ENCODE measurements around the gene PEPD.

Gene PEPD

DNA sequence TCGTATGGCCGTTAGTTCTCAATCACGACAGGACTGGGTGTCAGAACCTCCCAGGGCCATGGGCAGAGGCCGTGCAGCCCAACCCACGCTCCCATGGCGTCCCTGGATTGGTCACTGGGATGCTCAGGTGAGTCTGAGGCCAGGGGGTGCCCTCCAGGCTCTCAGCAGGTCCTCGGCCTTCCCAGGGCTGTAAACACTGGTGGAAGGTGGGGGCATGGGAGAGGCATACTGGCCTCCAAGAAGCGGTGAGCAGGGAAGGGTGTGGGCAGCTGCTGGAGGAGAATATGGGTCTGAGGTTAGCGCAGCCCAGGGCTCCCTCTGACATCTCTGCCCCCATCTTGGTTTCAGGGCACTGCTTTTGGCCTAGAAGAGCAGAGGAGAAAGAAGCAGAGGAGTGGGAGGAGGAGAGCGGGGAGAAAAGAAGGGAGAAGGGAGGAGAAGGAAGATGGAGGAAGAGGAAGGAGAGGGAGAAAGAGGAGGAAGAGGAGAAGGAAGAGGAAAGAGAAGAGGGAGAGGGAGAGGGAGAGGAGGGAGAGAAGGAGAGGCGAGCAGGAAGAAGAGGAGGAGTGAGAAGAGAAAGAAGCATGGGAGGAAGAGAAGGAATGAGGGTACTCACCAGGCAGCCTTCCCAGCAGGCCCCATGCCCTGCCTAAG, 85.8 kb downstream of the PEPD start:
- DNase-seq = no peak

DNA sequence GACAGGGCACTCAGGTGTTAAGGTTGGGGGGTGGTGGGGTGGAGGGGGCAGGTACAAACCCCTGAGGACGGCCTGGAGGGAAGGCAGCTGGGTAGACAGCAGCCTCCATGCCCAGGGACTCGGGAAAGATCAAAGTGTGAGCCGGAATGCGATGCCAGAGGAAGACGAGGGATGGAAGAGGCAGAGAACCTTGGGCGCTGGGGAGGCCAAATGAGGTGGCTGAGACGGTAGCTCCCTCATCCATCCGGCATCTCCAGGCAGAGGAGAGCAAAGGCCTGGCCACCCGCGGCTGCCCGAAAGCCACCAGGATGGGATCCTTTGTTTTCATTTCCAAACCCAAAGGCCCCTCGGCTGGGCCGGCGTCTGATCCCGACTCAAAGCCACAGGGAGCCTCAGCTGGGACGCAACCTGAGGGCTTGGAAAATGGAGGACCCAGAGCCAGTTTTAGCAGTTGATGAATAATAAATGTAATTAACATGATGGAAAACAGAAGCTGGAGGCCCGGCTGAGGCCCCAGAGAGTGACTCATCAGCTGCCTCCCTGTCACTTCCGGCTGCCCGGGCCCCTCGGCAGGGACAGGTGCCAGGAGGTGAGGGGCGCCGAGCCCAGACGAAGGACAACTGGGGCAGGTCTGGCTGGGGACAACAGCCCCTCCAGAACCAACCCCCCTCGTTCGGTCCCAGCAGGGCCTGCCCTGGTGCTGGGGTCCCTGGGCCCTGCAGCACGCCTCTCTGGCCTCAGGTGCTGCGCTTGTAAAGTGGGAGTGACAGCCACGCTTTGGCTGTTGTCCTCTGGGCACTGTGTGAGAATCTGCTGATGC, 86.5 kb downstream of the PEPD start:
- DNase-seq = peak; percentile 28

DNA sequence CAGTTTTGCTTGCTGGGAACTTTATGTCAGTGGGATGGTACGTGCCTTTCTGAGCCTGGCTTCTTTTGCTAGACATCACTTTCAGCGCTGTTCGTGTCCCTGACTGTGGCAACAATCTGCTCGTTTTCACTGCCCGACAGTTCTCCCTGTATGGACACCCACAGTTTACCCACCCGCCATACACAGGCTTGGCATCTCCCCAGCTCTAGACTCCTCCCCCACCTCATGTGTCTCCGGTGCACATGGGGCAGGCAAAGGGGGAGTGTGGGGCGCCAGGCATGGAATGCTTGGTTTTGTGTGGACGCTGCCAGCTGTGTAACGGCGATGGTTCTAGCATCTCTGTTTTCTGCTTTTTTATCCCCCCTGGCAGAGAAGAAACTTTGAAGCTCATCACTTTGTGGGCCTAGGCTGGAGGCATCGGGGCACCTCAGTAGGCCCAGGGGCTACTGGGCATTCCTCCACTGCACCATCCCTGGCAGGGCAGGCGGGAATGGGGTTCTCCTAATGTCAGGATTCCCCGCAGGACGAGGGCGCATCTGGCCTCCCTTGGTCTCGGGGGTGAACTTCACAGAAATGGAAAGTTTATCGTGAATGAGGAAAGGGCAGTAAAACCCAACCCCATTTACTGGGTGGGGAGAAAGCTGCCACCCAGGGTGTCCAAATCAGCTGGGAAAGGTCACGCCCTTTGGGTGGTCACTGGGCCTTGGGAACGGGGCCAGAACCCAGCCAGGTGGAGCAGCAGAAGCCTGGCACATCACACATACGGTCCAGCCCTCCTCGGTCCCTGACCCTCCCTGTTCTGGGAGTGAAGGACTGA, 87.3 kb downstream of the PEPD start:
- DNase-seq = no peak

DNA sequence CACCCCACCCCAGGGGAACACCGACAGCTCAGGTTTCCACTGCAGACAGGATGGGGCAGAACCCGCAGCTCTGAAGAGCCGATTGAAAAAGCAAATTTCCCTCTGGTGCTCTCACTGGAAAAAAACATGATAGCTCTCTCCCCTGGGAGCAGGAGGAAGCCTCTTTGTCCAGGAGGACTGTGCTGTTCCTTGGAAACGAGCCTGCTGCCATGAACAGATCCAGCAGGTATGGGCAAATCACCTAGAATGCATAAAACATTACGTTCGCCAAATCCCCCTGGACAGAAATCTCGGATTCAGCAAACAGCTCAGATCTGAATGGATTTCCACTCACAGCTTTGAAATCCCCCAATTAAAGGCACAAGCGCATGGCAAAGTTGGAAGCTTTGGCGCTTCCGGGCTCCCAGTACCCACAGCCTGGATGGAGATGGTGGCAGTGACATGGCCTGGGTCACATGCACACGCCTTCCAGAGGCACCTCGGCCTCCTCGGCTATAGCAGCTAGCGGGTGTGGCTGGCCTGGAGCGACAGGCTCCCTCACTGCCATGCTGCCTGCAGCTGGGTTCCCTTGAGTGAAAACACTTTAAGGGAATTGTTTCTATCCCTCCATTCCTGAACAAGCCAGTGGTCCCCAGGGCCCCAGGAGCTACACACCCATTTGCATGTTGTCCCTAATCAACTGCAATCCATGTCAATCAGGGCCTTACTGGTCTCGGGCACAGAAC, 89.0 kb downstream of the PEPD start:
- DNase-seq = no peak

DNA sequence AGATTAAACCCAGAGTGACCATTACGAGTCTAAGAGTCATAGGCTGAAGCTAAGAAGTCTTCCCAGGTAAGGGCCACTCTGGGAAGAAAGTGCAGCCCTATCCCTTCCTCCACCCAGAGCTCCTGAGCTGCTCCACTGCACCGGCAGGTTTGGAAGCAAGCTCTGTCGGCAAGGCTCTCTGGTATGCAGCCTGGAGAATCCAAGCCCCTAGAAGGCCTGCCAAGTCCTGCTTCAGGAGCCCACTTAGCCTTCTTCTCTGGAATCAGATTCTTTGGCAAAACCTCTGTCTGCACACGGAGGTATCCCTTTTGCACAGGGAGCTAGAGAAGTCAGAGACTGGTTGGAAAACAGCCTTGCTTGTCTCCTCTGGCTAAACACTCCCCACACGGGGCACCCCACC, 89.6 kb downstream of the PEPD start:
- no peak for DNase-seq

DNA sequence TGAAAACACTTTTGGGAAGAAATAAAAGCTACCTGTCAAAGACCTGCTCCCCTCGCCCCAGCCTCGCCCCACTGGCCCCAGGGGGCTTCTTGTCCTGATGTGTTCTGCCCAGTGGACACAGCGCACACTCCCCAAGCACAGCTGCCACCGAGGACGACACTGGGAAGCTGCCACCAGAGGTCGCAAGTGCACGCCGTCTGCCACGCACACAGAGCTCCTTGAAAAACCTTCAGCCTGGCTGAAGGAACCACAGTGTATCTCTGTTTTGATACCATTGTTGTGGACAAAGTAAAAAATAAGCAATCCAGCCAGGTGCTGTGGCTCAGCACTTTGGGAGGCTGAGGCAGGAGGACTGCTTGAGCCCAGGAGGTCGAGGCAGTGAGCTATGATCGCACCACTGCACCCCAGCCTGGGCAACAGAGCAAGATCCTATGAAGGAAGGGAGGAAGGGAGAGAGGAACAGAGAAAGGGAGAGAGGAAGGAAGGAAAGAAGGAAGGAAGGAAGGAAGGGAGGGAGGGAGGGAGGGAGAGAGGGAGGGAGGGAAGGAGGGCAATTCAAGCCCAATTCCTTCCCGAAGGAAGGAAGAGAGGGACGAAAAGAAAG, 90.8 kb downstream of the PEPD start:
- peak; percentile 87 for DNase-seq

DNA sequence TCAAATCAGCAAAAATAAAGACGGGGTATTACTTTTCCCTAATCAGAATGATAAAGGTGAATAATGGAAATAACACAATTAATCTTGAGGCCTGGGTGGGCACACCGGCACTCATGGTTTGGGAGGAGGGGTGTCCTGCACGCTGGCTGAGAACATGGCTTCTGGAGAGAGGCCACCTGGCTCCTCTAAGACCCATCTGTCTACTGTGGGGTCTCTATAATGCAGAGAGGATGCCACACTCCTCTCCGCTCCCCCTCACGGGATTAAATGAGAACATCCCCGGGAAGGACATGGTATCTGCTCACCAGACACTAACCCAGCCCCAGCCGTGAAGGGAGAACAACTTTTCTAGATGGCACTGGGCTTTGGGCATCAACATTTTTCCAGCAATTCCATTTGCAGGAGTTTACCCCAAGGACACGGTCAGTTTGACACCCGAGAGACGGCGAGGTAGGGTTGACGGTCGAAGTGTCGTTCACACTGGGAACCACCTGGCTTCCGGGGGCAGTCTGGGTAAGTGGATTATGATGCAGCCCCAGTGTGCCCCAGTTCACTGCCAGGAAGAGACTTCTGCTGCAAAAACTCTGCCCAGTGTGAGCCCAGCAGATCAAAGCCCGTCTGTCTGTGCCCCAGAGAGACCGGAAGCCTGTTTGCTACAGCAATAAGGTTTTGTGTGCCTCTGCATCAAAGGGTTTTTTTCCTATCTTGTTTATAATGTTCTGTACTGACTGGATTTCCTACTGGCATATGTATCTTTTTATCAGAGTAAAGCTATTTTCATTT, 91.5 kb downstream of the PEPD start:
- DNase-seq = peak; percentile 62

DNA sequence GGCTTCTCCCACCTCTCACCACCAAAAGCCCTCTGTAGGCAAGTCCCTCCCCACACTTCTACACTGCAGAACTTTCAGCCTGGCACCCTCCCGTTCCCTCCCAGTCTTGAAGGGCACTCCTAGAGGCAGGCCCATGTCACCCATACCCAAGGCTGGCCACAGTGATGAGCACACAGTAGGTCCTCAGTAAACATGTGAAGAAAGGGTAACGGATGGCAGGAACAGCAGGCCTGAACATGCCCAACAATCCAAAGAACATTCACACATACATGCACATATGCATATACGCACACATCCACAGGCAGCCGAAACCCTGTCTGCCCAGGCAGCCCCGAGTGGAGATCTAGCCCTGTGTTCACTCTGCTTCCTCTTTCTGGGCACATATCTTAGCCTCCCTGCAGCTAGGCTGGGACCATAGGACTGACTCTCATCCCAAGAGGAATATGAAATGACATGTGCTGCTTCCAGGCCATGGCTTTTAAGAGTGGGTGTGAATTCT, 92.9 kb downstream of the PEPD start:
- DNase-seq = no peak

DNA sequence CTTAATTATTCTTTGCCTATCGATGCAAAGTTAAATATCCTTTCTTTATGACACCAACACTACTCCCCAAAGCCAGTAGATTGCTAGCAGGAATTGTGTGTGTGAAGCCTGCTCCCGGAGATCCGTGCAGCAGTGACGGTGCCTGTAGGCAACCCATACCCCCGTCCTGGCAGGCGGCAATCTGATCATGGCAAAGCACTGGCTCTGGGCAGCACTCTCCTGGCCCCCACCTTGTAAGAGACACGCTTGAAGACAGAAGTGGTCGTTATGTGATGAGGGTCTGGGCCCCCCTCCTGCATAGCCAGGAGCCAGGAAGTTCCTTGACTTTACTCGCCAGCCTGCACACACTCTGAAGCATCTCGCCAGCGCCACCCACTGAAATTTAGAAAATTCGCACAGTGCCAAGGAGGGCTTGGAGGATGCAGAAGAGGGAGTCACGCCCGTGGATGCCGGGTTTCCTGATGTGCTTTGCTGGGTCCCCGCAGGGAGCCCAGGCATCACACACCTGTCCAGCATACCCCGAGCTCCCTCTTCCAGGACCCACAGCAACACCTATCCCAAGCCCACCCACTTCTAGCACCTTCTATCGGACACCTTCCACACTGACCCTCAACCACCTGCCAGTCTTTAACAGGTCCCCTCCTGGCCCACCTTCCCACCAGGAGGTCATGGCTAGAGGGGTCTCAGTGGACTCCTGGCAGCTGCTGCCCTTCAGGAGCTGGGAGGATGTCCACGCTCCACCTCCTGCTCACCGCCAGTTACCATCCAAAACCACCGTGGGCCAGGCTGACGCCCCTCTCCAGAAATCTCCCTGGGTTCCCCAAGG, 93.6 kb downstream of the PEPD start:
- DNase-seq = no peak

DNA sequence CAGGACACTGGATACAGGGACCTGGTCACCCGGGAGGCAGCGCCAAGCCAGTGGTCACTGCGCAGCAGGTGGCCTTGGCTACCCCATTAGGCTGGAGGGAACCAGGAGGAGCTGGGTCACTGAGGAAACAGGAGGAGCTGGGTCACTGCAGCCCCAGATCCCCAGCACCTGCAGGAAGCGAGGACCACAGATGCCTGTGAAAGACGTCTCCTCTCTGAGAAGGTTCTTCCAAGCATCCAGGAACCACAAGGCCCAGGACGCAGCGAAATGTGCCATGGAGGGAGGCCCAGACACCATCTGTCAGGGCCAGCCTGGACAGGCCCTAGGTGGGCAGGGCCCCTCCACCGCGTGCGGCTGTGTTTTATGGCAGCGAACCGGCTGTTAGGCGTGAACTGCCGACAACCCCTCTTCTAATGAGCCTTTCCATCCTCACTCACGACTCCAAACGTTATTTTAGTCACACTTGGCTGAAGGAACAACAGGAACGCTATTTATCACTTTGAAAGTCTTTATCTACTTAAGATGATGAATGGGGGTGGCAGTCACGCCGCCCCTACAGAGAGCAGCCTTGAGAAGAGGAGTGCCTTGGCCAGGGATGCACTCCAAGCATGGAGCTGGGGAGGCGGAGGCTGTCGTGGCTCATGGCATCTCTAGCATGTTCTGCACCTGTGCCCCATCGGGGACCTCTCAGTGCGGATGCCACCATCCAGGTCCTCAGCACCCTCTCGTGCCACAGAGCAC, 94.8 kb downstream of the PEPD start:
- DNase-seq = no peak

DNA sequence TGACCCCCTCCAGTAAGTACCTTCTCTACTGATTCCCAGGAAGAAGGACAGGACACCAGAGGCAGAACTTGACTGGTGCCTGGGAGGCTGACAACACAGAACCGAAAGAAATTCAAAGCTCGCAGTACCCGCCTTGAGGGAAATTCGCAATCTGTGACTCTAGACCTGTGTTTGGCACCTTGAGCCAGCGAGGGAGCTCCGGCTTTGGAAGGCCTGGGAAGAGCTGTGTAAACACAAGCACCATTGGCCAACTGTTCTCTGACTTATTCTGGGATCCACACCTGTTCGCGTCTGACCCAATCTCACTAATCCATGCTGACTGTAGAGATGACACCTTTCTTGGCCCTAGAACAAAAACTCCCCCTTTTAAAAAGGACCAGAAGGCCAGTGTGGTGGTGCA, 97.4 kb downstream of the PEPD start:
- DNase-seq = no peak

DNA sequence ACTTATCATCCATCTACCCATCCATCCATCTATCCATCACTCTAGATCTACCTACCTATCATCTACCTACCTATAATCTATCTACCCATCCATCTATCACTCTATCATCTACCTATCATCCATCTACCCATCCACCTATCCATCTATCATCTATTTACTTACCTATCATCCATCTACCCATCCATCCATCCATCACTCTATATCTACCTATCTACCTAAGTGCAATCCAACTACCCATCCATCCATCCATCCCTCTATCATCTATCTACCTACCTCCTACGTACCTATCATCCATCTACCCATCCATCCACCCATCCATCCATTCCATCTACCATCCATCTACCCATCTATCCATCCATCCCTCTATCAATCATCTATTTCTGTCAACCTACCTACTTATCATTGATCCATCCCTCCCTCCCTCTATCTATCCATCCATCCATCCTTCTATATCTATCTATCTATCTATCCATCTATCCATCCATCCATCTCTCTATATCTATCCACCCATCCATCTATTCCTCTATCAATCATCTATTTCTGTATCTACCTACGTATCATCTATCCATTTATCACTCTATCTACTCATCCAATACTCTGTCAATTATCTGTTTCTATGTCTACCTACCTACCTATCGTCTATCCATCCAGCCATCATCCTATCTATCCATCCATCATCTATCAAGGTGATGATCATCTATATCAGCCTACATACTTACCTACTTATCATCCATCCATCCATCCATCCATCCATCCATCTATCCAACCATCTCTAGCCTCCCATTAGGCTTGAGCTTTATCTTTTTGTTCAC, 99.0 kb downstream of the PEPD start:
- no peak for DNase-seq

DNA sequence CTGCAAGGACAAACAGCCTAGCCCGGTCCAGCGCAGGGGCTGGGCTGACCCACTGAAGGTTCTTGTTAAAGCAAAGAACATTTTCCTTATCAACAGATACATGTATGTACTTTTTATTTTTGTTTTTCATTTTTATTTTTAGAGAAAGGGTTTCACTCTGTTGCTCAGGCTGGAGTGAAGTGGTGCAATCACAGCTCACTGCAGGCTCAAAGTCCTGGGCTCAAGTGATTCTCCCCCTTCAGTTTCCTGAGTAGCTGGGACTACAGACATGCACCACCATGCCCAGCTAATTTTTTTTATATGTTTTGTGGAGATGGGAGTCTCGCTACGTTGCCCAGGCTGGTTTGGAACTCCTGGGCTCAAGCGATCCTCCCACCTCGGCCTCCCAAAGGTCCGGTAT, 100.2 kb downstream of the PEPD start:
- DNase-seq = no peak

DNA sequence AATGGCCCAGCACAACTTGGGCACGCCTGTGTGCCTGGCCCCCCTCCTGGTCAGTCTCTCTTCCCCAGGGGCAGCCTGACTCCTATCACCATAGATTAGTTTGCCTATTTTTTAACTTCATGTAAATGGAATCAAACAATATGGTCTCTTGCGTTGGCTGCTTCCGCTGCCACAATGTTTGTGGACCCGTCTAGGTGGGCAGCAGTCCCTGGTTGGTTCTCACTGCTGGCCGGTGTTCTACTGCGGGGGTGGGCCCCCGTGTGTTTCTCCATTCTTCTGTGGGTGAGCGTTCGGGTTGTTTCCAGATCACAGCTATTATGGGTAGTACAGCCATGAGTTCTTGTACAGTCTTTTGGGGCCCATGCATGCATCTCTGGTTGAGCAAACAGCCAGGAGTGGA, 100.8 kb downstream of the PEPD start:
- DNase-seq = no peak

DNA sequence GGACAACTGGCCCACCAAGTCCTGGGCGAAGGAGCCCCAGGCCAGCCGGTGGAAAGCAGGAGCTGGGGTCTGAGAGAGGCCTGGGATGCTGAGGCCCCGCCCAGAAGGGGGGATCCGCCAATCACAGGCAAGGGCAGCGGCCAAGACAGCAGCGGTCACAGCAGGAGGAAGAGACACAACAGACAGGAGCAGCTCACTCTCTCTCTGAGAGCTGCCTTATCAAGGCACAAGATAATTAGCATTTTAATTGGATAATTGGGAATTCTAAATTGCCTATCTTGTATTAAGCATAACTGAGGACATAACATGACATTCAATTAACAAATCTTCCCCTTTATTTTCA, 101.8 kb downstream of the PEPD start:
- no peak for DNase-seq

DNA sequence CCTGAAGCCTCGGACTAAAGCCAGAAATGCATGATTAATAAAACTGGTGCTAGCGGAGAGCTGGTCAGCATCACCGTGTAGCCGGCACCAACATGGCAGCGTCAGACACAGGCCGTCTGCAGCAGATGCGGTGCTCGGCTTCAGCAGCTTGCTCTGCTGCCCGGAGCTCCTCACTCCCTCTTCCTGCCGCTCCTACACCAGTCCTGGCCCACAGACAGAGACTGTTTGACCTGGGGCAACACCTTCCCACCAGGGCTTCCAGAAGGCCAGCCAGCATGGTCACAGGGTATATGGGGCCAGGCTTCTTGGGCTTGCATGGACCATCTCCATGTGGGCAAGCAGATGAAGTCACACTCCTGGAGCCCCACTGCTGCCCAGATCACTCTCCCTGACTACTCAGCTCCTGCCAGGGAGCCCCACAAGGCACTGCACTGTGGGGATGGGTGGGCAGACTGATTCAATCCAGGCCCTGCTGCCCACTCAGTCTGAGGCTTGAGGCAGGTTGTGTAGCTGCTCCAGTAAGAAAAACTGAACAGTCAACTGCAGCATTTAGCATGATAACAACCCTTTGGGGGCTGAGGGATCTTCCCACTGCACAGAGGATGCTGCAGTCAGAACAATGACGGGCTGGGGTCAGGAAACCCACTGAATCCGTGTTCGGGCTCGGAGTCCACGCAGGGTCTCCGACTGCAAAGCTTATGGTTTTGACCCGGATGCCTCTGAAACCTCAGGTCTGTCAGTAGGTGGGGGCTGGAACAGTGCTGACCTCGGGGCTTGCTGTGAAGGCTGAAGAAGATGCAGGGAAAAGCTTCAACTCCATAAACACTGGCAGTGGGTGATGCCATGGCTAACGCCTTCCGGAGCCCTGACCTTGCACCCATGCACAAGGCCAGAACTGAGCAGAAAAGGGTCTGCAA, 102.5 kb downstream of the PEPD start:
- DNase-seq = no peak

DNA sequence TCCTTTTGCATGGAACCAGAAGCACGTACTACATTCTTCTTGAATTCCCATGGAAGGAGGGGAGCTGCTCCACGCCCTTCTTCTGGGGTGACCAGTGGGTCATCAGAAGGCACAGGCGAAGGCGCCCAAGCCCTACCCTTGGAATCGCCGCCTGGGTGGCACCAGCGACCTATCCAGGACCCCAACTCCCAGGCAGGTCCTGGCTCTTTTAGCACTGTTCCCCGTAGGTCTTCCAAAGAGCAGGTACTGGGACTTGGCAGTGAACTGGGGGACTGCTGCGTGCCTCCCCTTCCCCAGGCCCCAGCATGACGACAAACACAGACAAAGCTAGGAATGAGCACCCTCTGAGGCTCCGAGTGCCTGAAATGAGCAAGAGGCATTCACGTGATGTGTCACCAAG, 103.1 kb downstream of the PEPD start:
- DNase-seq = no peak

DNA sequence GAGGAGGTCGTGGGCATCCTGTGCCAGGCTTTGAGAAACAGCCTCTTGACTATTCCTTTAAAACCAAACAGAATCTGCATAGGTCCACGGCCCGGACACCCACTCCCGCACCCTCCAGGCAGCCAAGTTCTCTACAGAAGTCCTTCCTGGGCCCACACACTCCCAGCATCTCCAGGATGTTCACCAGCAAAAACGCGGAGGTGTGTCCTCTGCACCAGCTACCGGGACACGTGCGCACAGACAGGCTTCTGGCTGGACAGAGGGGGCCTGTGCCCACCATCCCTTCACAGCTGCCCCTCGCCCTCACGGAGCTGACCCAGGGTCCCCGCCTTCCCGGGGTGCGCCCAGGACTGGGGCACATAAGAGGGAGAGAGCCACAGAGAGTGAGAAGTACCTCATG, 103.8 kb downstream of the PEPD start:
- no peak for DNase-seq

All from DMS53 (cell line).